ENCODE measurements around the gene TCEAL1.
"Not testable (repeated sequence)": the region's sequence is repeated elsewhere in the genome, so short reads cannot be mapped to it uniquely, and the experiment has no call there.

DNA sequence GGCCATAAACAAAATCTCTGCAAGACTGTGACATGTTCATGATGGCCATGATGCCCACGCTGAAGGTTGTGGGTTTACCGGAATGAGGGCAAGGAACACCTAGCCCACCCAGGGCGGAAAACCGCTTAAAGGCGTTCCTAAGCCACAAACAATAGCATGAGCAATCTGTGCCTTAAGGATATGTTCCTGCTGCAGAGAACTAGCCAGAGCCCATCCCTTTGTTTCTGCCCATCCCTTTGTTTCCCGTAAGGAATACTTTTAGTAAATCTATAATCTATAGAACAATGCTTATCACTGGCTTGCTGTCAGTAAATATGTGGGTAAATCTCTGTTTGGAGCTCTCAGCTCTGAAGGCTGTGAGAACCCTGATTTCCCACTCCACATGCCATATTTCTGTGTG lies 33.6 kb upstream of the TCEAL1 start:
- TF ChIP-seq, protein P1, sequence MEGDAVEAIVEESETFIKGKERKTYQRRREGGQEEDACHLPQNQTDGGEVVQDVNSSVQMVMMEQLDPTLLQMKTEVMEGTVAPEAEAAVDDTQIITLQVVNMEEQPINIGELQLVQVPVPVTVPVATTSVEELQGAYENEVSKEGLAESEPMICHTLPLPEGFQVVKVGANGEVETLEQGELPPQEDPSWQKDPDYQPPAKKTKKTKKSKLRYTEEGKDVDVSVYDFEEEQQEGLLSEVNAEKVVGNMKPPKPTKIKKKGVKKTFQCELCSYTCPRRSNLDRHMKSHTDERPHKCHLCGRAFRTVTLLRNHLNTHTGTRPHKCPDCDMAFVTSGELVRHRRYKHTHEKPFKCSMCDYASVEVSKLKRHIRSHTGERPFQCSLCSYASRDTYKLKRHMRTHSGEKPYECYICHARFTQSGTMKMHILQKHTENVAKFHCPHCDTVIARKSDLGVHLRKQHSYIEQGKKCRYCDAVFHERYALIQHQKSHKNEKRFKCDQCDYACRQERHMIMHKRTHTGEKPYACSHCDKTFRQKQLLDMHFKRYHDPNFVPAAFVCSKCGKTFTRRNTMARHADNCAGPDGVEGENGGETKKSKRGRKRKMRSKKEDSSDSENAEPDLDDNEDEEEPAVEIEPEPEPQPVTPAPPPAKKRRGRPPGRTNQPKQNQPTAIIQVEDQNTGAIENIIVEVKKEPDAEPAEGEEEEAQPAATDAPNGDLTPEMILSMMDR (IDR thresholded peaks at IDR 0.05 in 4 of 5, conservative IDR thresholded peaks at IDR 0.05 in 1 of 5): not testable (repeated sequence)
- not testable (repeated sequence) for TF ChIP-seq POLR2A (IDR thresholded peaks at IDR 0.05)

Data from gastrocnemius medialis (tissue), 4 donors.